Esophagus squamous epithelium (tissue), 5 donors: ENCODE data around the gene PTP4A1. TPM values are rescaled to one million over a fixed set of nuclear protein-coding genes. Genes with fewer than 3 reads are reported as not detected.

ENCODE experiments used
- DNase-seq: peaks from one replicate; lab custom pipeline; 2025; lab: John Stamatoyannopoulos, UW
- H3K27ac ChIP-seq, 4 donors: fragments of 200-600 bp; sonication (generic); one replicate each; pipeline ENCODE4 v1.5.1; 2016 to 2019; ENCODE audit warnings: mild to moderate bottlenecking in 1 of 4
- H3K27me3 ChIP-seq, 4 donors: fragments of 200-600 bp; sonication (generic); 1 replicate in 3 of 4; 2 replicates in 1 of 4; pipeline versions ENCODE4 v1.5.1 to v1.6.0; 2017 to 2021; ENCODE audit warnings: antibody characterized with exemption in 1 of 4
- H3K36me3 ChIP-seq, 3 donors: fragments of 200-600 bp; sonication (generic); one replicate each; pipeline ENCODE4 v1.5.1; 2016 to 2019
- H3K4me1 ChIP-seq, 3 donors: fragments of 200-600 bp; sonication (generic); one replicate each; pipeline ENCODE4 v1.5.1; 2017 to 2019
- H3K4me3 ChIP-seq, 4 donors: fragments of 200-600 bp; sonication (generic); 1 replicate in 3 of 4; 2 replicates in 1 of 4; pipeline ENCODE4 v1.5.1; 2016 to 2019; ENCODE audit warnings: mild to moderate bottlenecking in 2 of 4, moderate library complexity in 1 of 4
- H3K9me3 ChIP-seq, 3 donors: fragments of 200-600 bp; sonication (generic); one replicate each; pipeline ENCODE4 v1.5.1; 2016 to 2019
- POLR2A ChIP-seq, 4 donors: fragments of 450-650 bp; IDR thresholded peaks; one replicate each; pipeline ENCODE4 v1.6.1; 2017; ENCODE audit warnings: antibody characterized with exemption in 4 of 4, mild to moderate bottlenecking in 4 of 4, moderate library complexity in 3 of 4
- WGBS, 2 donors: methylation state at CpG; one replicate each; pipeline ENCODE4 v1.1.5; 2018; 5-methylcytosine and 5-hydroxymethylcytosine counted together
- intact Hi-C: fragments of 100-400 bp; cut with DNase I; formaldehyde crosslinking; loops from one replicate; pipeline ENCODE4 v1.15.0; 2022
- total RNA-seq, 4 donors: library from RNA; depleted of rRNA; stranded (reverse); fragments of >200 nt; gene quantifications; one replicate each; pipeline ENCODE4 v1.1.0, GENCODE V29; 2016
- TF ChIP-seq, protein P1 (sequence below), 6 experiments: fragments of 450-650 bp in 4 of 6; fragments of 200-600 bp in 2 of 6; sonication (generic) in 2 of 6; IDR thresholded peaks; one replicate each; pipeline ENCODE4 v1.5.1; 2016 to 2019; ENCODE audit warnings: antibody characterized with exemption in 6 of 6, mild to moderate bottlenecking in 4 of 6, moderate library complexity in 4 of 6
- donor health status: DM: yes; HTN: yes; CAD: no.

The PTP4A1 gene
- total RNA-seq, 4 donors from 2014 or later: 30.9 to 73.7 (median 39.8) TPM

DNA sequence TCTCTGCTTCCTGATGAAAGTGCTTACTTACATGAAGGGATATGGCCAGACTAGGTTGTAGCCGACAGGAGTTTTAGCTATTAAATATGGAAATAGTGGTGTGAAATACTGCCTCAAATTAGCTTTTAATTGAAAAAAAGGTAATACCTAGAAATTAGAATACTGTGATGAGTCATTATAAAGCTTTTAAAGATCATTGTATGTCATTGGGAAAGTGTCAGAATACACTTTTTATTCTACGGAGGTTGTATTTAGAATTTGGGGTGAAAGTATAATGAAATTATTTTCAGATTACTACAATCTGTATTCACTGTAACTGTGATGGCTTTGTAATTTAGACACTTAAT, 2.2 kb downstream of the PTP4A1 start:
- H3K27me3 ChIP-seq: no peaks in the 10 kb centered on the region
- intact Hi-C loops: no loop called here
- TF ChIP-seq, protein P1, sequence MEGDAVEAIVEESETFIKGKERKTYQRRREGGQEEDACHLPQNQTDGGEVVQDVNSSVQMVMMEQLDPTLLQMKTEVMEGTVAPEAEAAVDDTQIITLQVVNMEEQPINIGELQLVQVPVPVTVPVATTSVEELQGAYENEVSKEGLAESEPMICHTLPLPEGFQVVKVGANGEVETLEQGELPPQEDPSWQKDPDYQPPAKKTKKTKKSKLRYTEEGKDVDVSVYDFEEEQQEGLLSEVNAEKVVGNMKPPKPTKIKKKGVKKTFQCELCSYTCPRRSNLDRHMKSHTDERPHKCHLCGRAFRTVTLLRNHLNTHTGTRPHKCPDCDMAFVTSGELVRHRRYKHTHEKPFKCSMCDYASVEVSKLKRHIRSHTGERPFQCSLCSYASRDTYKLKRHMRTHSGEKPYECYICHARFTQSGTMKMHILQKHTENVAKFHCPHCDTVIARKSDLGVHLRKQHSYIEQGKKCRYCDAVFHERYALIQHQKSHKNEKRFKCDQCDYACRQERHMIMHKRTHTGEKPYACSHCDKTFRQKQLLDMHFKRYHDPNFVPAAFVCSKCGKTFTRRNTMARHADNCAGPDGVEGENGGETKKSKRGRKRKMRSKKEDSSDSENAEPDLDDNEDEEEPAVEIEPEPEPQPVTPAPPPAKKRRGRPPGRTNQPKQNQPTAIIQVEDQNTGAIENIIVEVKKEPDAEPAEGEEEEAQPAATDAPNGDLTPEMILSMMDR (IDR thresholded peaks at IDR 0.05): peak in 1 of 6 experiments; percentile 7
- no peak for TF ChIP-seq POLR2A (IDR thresholded peaks at IDR 0.05)
- peaks cover 5 to 51% (median 13%) of the 10 kb centered on the region in 3 donors for H3K4me1 ChIP-seq
- DNase-seq: no peak
- H3K9me3 ChIP-seq: no peaks in the 10 kb centered on the region
- 58 to 61% methylated on average over 2 of the region's 2 CpGs for WGBS, 2 donors
- H3K27ac ChIP-seq: peak overlapping the region; percentile 97 to 100 (median 99)
- H3K4me3 ChIP-seq: peak overlapping the region; percentile 68 to 97 (median 85)
- peaks cover 0 to 34% (median 12%) of the 10 kb centered on the region in 3 donors for H3K36me3 ChIP-seq

DNA sequence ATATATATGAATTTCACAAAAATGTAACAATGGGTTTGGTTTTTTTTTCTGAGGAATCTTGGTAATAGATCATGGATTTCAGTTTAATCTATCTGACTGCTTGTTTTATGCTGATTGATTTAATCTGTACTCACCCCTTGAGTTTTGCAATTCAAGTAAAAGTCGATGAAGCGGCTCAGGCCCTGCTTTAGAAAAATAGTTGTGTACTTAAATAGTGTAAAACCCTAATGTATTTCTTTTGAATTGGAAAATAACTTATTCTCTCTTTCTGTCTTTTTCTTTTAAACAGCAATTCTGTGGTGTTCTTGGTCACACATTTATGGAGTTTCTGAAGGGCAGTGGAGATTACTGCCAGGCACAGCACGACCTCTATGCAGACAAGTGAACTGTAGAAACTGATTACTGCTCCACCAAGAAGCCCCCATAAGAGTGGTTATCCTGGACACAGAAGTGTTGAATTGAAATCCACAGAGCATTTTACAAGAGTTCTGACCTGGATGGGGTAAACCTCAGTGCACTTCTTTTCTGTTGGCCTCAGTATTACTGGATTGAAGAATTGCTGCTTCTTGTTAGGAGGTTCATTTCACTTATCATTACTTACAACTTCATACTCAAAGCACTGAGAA, 4.0 kb downstream of the PTP4A1 start:
- Histone ChIP-seq H3K9me3 (no peaks in the 10 kb centered on the region), H3K36me3 (peaks cover 0 to 51% (median 24%) of the 10 kb centered on the region in 3 donors), H3K4me3 (no peak overlapping the region), H3K27me3 (no peaks in the 10 kb centered on the region), H3K4me1 (peaks cover 5 to 37% (median 12%) of the 10 kb centered on the region in 3 donors), H3K27ac (no peak overlapping the region)
- DNase-seq: no peak
- TF ChIP-seq POLR2A (IDR thresholded peaks at IDR 0.05): no peak
- TF ChIP-seq, protein P1 (IDR thresholded peaks at IDR 0.05): no peak
- intact Hi-C loops: no loop called here
- WGBS, 2 donors: 83 to 98% methylated on average over 3 of the region's 3 CpGs

DNA sequence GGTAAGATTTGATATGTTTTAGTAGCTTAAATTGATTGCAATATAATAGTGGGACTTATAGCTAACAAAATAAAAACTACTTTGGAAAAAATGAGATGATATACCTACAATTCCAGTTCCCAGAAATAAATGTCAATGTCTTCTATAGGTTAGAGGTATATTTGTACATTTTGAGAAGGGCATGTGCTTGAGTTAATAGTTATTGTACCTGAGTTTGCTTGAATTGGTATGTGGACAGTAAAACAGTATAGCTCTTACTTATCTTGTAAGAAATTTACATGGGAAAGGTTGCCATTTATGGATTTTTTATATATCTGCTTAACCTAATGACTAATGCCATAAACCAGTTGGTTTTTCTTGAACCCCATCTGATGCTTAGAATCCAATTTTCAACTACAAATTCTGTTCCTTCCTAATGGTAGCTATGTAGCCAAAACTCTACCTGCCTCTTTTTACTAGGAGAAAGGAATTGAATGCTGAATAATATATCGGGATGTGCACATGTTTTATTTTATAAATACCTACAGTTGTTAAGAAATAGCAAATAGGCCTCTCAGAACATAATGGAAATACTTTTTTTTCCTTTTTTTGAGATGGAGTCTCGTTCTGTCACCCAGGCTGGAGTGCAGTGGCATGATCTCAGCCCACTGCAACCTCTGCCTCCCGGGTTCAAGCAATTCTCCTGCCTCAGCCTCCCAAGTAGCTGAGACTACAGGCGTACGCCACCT, 4.9 kb downstream of the PTP4A1 start:
- Histone ChIP-seq H3K9me3 (no peaks in the 10 kb centered on the region), H3K27ac (no peak overlapping the region), H3K4me3 (no peak overlapping the region), H3K36me3 (peaks cover 0 to 60% (median 24%) of the 10 kb centered on the region in 3 donors), H3K27me3 (no peaks in the 10 kb centered on the region), H3K4me1 (peaks cover 5 to 29% (median 8%) of the 10 kb centered on the region in 3 donors)
- WGBS, 2 donors: 92 to 95% methylated on average over 5 of the region's 5 CpGs
- TF ChIP-seq, protein P1 (IDR thresholded peaks at IDR 0.05): no peak
- TF ChIP-seq POLR2A (IDR thresholded peaks at IDR 0.05): no peak
- intact Hi-C loops: no loop called here
- no peak for DNase-seq

DNA sequence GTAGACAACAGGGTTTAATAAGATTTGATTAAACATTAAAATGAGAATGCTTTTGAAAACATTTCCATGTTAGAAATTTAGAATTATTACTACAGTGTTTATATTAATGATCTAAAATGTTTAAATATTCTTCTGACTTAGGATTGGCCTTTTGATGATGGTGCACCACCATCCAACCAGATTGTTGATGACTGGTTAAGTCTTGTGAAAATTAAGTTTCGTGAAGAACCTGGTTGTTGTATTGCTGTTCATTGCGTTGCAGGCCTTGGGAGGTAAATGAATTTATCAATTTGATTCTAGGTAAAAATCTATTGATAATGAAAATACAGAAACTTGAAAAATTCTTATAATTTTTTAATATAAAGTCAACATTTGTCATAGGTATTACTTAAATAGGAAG, 6.5 kb downstream of the PTP4A1 start:
- Histone ChIP-seq H3K9me3 (no peaks in the 10 kb centered on the region), H3K4me1 (peaks cover 5 to 27% (median 8%) of the 10 kb centered on the region in 3 donors), H3K4me3 (no peak overlapping the region), H3K27me3 (no peaks in the 10 kb centered on the region), H3K27ac (no peak overlapping the region), H3K36me3 (peaks cover 0 to 76% (median 24%) of the 10 kb centered on the region in 3 donors)
- intact Hi-C loops: no loop called here
- WGBS, 2 donors: 93 to 98% methylated on average over 2 of the region's 2 CpGs
- TF ChIP-seq POLR2A (IDR thresholded peaks at IDR 0.05): no peak
- TF ChIP-seq, protein P1 (IDR thresholded peaks at IDR 0.05): no peak
- DNase-seq: no peak
